GM21529 (cell line): ENCODE data around the gene RBM8A.

Source experiments
- ATAC-seq: cut with Tn5 transposase; IDR thresholded peaks from one replicate; pipeline ENCODE4 v1.9.1; 2021; ENCODE audit not compliant: unreplicated experiment

RBM8A gene

DNA sequence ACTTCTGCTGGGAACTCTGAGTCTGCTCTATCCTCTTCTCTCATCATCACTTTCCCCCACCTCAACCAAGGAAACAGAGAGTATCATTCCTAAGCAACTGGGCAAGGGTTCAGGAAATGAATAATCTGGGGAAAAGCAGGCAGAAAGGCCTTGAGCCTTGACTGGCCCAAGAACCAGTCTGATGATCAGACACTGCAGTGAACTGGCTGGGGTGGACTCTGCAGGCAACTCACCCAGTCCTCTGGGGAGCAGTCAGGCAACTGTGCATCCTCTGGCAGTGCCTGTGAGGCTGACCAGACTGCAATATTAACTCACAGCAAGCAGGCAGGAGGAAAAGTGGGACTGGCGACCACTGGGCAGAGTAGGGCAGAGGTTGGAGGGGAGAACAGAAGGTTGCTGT lies 42.6 kb downstream of the RBM8A start:
- no peak for ATAC-seq

DNA sequence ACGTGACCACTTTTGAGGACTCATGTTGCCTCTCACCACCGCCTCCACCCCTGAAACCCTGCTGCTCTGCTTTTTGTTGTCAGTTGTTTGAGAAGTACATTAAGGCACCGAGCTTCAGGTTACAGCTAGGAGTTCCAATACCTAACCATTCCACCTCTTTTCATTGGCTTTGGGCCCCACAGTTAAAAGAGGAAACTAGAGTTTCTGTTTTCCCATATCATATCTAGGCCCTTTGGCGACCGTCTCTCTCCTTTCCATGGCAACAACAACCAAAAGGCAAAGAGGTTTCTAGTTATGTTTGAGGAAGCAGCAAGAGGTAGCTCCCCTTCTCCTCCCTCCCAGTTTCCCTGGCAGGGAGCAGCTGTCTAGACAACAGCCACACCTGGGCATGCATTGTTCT lies 47.5 kb downstream of the RBM8A start:
- ATAC-seq, result no peak

- ATAC-seq, result no peak
These were observed 48.6 kb downstream of the RBM8A start for GRCh38 chr1:145878724-145879123.

DNA sequence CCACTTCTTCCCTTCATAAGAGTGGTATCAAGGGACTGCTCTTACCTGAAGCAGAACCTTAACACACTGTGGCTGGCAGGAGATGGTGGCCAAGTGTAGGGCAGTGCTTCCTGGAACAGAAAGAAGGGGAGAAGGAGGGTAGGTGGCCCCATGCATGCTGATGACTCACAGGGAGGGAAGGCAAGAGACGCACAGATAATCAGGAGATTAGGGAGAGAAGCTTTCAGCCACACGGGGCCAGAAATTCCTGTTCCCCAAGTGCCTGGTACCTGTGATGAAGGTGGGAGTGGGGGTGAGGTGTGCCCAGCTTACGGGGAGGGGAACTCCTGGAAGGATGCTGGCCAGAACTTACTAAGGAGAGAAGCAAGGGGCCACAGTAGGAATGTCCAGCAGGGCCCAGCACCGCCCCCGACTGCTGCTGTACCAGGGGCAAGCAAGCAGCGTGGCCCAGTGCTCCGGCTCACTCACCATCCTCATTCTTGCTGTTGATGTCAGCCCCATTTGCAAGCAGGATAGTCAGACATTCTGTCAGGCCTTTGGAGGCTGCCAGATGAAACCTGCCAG lies 49.3 kb downstream of the RBM8A start:
- no peak for ATAC-seq

GRCh38 chr1:145874646-145875045 lies 52.6 kb downstream of the RBM8A start:
- ATAC-seq, result no peak

GRCh38 chr1:145871994-145872924 lies 55.0 kb downstream of the RBM8A start:
- ATAC-seq, result no peak
